ENCODE results near the gene ADSS2.

GRCh38 chr1:244368279-244368678 is 83.4 kb downstream of the ADSS2 start:
- TF ChIP-seq POLR2A (IDR thresholded peaks at IDR 0.05; ENCODE audit: low read depth, low read length) (no peak), POLR2AphosphoS5 (IDR thresholded peaks at IDR 0.05; ENCODE audit: low read depth, low read length) (no peak), PAX5 (IDR thresholded peaks at IDR 0.05; ENCODE audit: insufficient read depth, low read length, severe bottlenecking) (no peak), TAF1 (IDR thresholded peaks at IDR 0.05; ENCODE audit: low read depth, low read length) (no peak), POU2F2 (IDR thresholded peaks at IDR 0.05; ENCODE audit: low read depth, low read length) (no peak), SPI1 (IDR thresholded peaks at IDR 0.05; ENCODE audit: low read depth, low read length) (no peak)
